Activated naive CD8-positive, alpha-beta T cell treated with anti-CD3 and anti-CD28 coated beads, Interleukin-2, amount 10 ng/mL, durations not matched to agents 7 days and 5 days (primary cell): ENCODE results near the gene ZBTB43. TPM values are rescaled to one million over a fixed set of nuclear protein-coding genes. Genes with fewer than 3 reads are reported as not detected.
"Not testable (repeated sequence)": the region's sequence is repeated elsewhere in the genome, so short reads cannot be mapped to it uniquely, and the experiment has no call there.

Experiments used
- ATAC-seq: fragments of 150-1000 bp; cut with Tn5 transposase; one replicate; pipeline ENCODE4 v1.10.0; 2021; ENCODE audit warnings: low read depth, moderate library complexity
- POLR2A ChIA-PET: fragments of 350-600 bp; sonication (Branson Sonifier 250); formaldehyde crosslinking; loops from one replicate; lab custom pipeline; 2021; ENCODE audit warnings: antibody characterized with exemption; lab: Charles Lee
- DNase-seq: peaks from one replicate; pipeline ENCODE4 v3.0.0; 2021
- H3K27ac Mint-ChIP-seq: one replicate; pipeline ENCODE4 v1.8.0; 2022; ENCODE audit warnings: mild to moderate bottlenecking, mixed read lengths
- H3K27me3 Mint-ChIP-seq: one replicate; pipeline ENCODE4 v1.8.0; 2022; ENCODE audit warnings: mild to moderate bottlenecking, moderate library complexity, mixed read lengths
- H3K36me3 Mint-ChIP-seq: one replicate; pipeline ENCODE4 v1.8.0; 2021; ENCODE audit warnings: mild to moderate bottlenecking, mixed read lengths
- H3K4me1 Mint-ChIP-seq: one replicate; pipeline ENCODE4 v1.8.0; 2021; ENCODE audit warnings: mixed read lengths
- H3K4me3 Mint-ChIP-seq: one replicate; pipeline ENCODE4 v1.8.0; 2022; ENCODE audit warnings: mild to moderate bottlenecking, moderate library complexity, mixed read lengths
- H3K9me3 Mint-ChIP-seq: one replicate; pipeline ENCODE4 v1.8.0; 2021; ENCODE audit warnings: mixed read lengths
- total RNA-seq, 2 experiments: library from RNA; stranded (reverse); gene quantifications; one replicate each; pipeline ENCODE4 v1.2.3, GENCODE V29; 2021

Gene ZBTB43
- total RNA-seq, 2 experiments from 2014 or later: 23.0 to 29.4 TPM

- DNase-seq: no peak
- H3K27ac Mint-ChIP-seq: no peak overlapping the region
- H3K36me3 Mint-ChIP-seq: no peaks in the 10 kb centered on the region
- H3K4me3 Mint-ChIP-seq: no peak overlapping the region
- peaks cover 13% of the 10 kb centered on the region for H3K27me3 Mint-ChIP-seq
- H3K4me1 Mint-ChIP-seq: peaks cover 1% of the 10 kb centered on the region
- POLR2A ChIA-PET: no interaction called here
- H3K9me3 Mint-ChIP-seq: no peaks in the 10 kb centered on the region
- ATAC-seq: no peak
Measured at GRCh38 chr9:126797903-126798302, 6.9 kb upstream of the ZBTB43 start.

- H3K36me3 Mint-ChIP-seq: no peaks in the 10 kb centered on the region
- DNase-seq (no peak), ATAC-seq (no peak)
- H3K4me3 Mint-ChIP-seq: no peak overlapping the region
- peaks cover 3% of the 10 kb centered on the region for H3K4me1 Mint-ChIP-seq
- H3K27ac Mint-ChIP-seq: no peak overlapping the region
- POLR2A ChIA-PET: interaction anchor here (1.0 kb wide), 1 partner anchor 75 kb away, joined by 3 read pairs; no protein-coding TSS in a partner anchor
- no peaks in the 10 kb centered on the region for H3K9me3 Mint-ChIP-seq
- peaks cover 5% of the 10 kb centered on the region for H3K27me3 Mint-ChIP-seq
Measured at GRCh38 chr9:126799034-126799433, 5.8 kb upstream of the ZBTB43 start.

- ATAC-seq (no peak), DNase-seq (no peak)
- H3K27ac Mint-ChIP-seq: no peak overlapping the region
- POLR2A ChIA-PET: no interaction called here
- H3K4me3 Mint-ChIP-seq: no peak overlapping the region
- H3K36me3 Mint-ChIP-seq: peaks cover 5% of the 10 kb centered on the region
- H3K9me3 Mint-ChIP-seq: peaks cover 2% of the 10 kb centered on the region
- H3K27me3 Mint-ChIP-seq: no peaks in the 10 kb centered on the region
- peaks cover 25% of the 10 kb centered on the region for H3K4me1 Mint-ChIP-seq
Measured at GRCh38 chr9:126802318-126803059, 2.4 kb upstream of the ZBTB43 start.

- H3K27me3 Mint-ChIP-seq: no peaks in the 10 kb centered on the region
- POLR2A ChIA-PET: interaction anchor here (0.6 to 2.1 kb wide), 12 partner anchors 10 to 472 kb away, joined by 3 to 11 read pairs (median 4); partner anchors contain the start of gene ZBTB34
- H3K4me3 Mint-ChIP-seq: peak overlapping the region; percentile 97
- H3K36me3 Mint-ChIP-seq: peaks cover 6% of the 10 kb centered on the region
- H3K4me1 Mint-ChIP-seq: peaks cover 28% of the 10 kb centered on the region
- H3K27ac Mint-ChIP-seq: peak overlapping the region; percentile 90
- H3K9me3 Mint-ChIP-seq: peaks cover 2% of the 10 kb centered on the region
- DNase-seq (no peak), ATAC-seq (no peak)
Measured at GRCh38 chr9:126804198-126804695, 593 bp upstream of the ZBTB43 start.

GRCh38 chr9:126805554-126806262 is 868 bp downstream of the ZBTB43 start:
- POLR2A ChIA-PET: interaction anchor here (0.6 to 2.1 kb wide), 9 partner anchors 11 to 95 kb away, joined by 3 to 11 read pairs (median 6); partner anchors contain the start of gene ZBTB34
- H3K27me3 Mint-ChIP-seq: no peaks in the 10 kb centered on the region
- peaks cover 2% of the 10 kb centered on the region for H3K9me3 Mint-ChIP-seq
- peaks cover 28% of the 10 kb centered on the region for H3K4me1 Mint-ChIP-seq
- peak overlapping the region; percentile 97 for H3K4me3 Mint-ChIP-seq
- DNase-seq (peak; percentile 66), ATAC-seq (peak; percentile 78)
- peak overlapping the region; percentile 98 for H3K27ac Mint-ChIP-seq
- H3K36me3 Mint-ChIP-seq: peaks cover 6% of the 10 kb centered on the region

GRCh38 chr9:126806336-126806735 is 1.5 kb downstream of the ZBTB43 start:
- ATAC-seq (no peak), DNase-seq (no peak)
- Mint-ChIP-seq H3K27ac (peak overlapping the region; percentile 98), H3K27me3 (no peaks in the 10 kb centered on the region), H3K4me3 (peak overlapping the region; percentile 97), H3K4me1 (peaks cover 28% of the 10 kb centered on the region), H3K36me3 (peaks cover 8% of the 10 kb centered on the region), H3K9me3 (peaks cover 2% of the 10 kb centered on the region)
- POLR2A ChIA-PET: interaction anchor here (0.6 to 2.1 kb wide), 3 partner anchors 10 to 53 kb away, joined by 6 to 11 read pairs (median 10); partner anchors contain the start of gene ZBTB34

GRCh38 chr9:126809068-126809467 is 4.2 kb downstream of the ZBTB43 start:
- peaks cover 29% of the 10 kb centered on the region for H3K4me1 Mint-ChIP-seq
- ATAC-seq: no peak
- no peak overlapping the region for H3K4me3 Mint-ChIP-seq
- POLR2A ChIA-PET: interaction anchor here (0.5 kb wide), 1 partner anchor 13 kb away, joined by 3 read pairs; no protein-coding TSS in a partner anchor
- no peak for DNase-seq
- H3K27ac Mint-ChIP-seq: no peak overlapping the region
- H3K27me3 Mint-ChIP-seq: no peaks in the 10 kb centered on the region
- H3K9me3 Mint-ChIP-seq: peaks cover 2% of the 10 kb centered on the region
- H3K36me3 Mint-ChIP-seq: peaks cover 25% of the 10 kb centered on the region

GRCh38 chr9:126810221-126810620 is 5.4 kb downstream of the ZBTB43 start:
- H3K27ac Mint-ChIP-seq, ATAC-seq, H3K4me3 Mint-ChIP-seq, DNase-seq, H3K27me3 Mint-ChIP-seq, H3K9me3 Mint-ChIP-seq, POLR2A ChIA-PET: not testable (repeated sequence)
- peaks cover 33% of the 10 kb centered on the region for H3K36me3 Mint-ChIP-seq
- H3K4me1 Mint-ChIP-seq: peaks cover 24% of the 10 kb centered on the region

- Mint-ChIP-seq H3K9me3 (peaks cover 4% of the 10 kb centered on the region), H3K27ac (no peak overlapping the region), H3K27me3 (no peaks in the 10 kb centered on the region), H3K4me1 (peaks cover 7% of the 10 kb centered on the region), H3K36me3 (peaks cover 52% of the 10 kb centered on the region), H3K4me3 (no peak overlapping the region)
- no peak for DNase-seq
- no peak for ATAC-seq
- POLR2A ChIA-PET: no interaction called here
Measured at GRCh38 chr9:126813072-126813471, 8.2 kb downstream of the ZBTB43 start.

GRCh38 chr9:126814091-126814490 is 9.3 kb downstream of the ZBTB43 start:
- DNase-seq: no peak
- H3K9me3 Mint-ChIP-seq: peaks cover 9% of the 10 kb centered on the region
- peaks cover 6% of the 10 kb centered on the region for H3K4me1 Mint-ChIP-seq
- ATAC-seq: no peak
- POLR2A ChIA-PET: no interaction called here
- H3K27ac Mint-ChIP-seq: no peak overlapping the region
- H3K4me3 Mint-ChIP-seq: no peak overlapping the region
- H3K27me3 Mint-ChIP-seq: no peaks in the 10 kb centered on the region
- H3K36me3 Mint-ChIP-seq: peaks cover 63% of the 10 kb centered on the region

GRCh38 chr9:126817615-126818014 is 12.8 kb downstream of the ZBTB43 start:
- DNase-seq, POLR2A ChIA-PET, H3K27me3 Mint-ChIP-seq, ATAC-seq, H3K4me3 Mint-ChIP-seq, H3K27ac Mint-ChIP-seq: not testable (repeated sequence)
- peaks cover 15% of the 10 kb centered on the region for H3K9me3 Mint-ChIP-seq
- peaks cover 79% of the 10 kb centered on the region for H3K36me3 Mint-ChIP-seq
- peaks cover 13% of the 10 kb centered on the region for H3K4me1 Mint-ChIP-seq

- DNase-seq (no peak), ATAC-seq (no peak)
- peaks cover 13% of the 10 kb centered on the region for H3K4me1 Mint-ChIP-seq
- H3K9me3 Mint-ChIP-seq: peaks cover 15% of the 10 kb centered on the region
- H3K4me3 Mint-ChIP-seq: no peak overlapping the region
- H3K36me3 Mint-ChIP-seq: peaks cover 75% of the 10 kb centered on the region
- POLR2A ChIA-PET: no interaction called here
- H3K27ac Mint-ChIP-seq: no peak overlapping the region
- no peaks in the 10 kb centered on the region for H3K27me3 Mint-ChIP-seq
Measured at GRCh38 chr9:126818482-126818881, 13.6 kb downstream of the ZBTB43 start.

GRCh38 chr9:126819482-126819881 is 14.6 kb downstream of the ZBTB43 start:
- Mint-ChIP-seq H3K9me3 (peaks cover 14% of the 10 kb centered on the region), H3K27ac (no peak overlapping the region), H3K36me3 (peaks cover 71% of the 10 kb centered on the region), H3K27me3 (no peaks in the 10 kb centered on the region), H3K4me3 (no peak overlapping the region), H3K4me1 (peaks cover 13% of the 10 kb centered on the region)
- ATAC-seq (no peak), DNase-seq (no peak)
- POLR2A ChIA-PET: interaction anchor here (1.7 kb wide), 1 partner anchor 14 kb away, joined by 11 read pairs; the partner anchor contains the start of gene ZBTB43
